OCI-LY7 (cell line): ENCODE results near the gene LSG1. TPM values are rescaled to one million over a fixed set of nuclear protein-coding genes. Genes with fewer than 3 reads are reported as not detected.

Experiments
- BruUV-seq: library from RNA; stranded (reverse); fragments of 400-500 nt; replicated peaks from 2 replicates; lab custom pipeline; 2021; lab: Mats Ljungman, UMichigan
- CTCF ChIA-PET: fragments of 300-600 bp; sonication (Branson Sonifier 250); formaldehyde crosslinking; loops from one replicate; lab custom pipeline; 2022; ENCODE audit warnings: antibody characterized with exemption; ENCODE audit not compliant: unreplicated experiment; lab: Charles Lee
- POLR2A ChIA-PET: fragments of 300-600 bp; sonication (Branson Sonifier 250); formaldehyde crosslinking; loops from one replicate; lab custom pipeline; 2022; ENCODE audit warnings: antibody characterized with exemption; lab: Charles Lee
- DNase-seq: peaks from one replicate; pipeline ENCODE4 v3.0.0-alpha.2; 2015; ENCODE audit warnings: low spot score
- H2AFZ ChIP-seq: fragments of 200-600 bp; sonication (generic), shearing (Covaris generic); 2 replicates; pipeline ENCODE4 v1.6.1; 2014; ENCODE audit warnings: mild to moderate bottlenecking, antibody characterized with exemption, low read length, moderate library complexity
- H3K27ac ChIP-seq: fragments of 200-600 bp; sonication (generic); 2 replicates; pipeline ENCODE4 v1.5.1; 2014; ENCODE audit warnings: mixed run types, low read depth, mild to moderate bottlenecking, moderate library complexity, low read length, inconsistent platforms; ENCODE audit not compliant: poor library complexity, severe bottlenecking
- H3K36me3 ChIP-seq: fragments of 200-600 bp; sonication (generic); 2 replicates; pipeline ENCODE4 v1.6.1; 2014; ENCODE audit warnings: mild to moderate bottlenecking, antibody characterized with exemption, low read length, moderate library complexity, mixed read lengths; ENCODE audit not compliant: insufficient read depth
- H3K4me1 ChIP-seq: fragments of 200-600 bp; sonication (generic); 2 replicates; pipeline ENCODE4 v1.5.1; 2014; ENCODE audit warnings: mild to moderate bottlenecking, low read length; ENCODE audit not compliant: insufficient read depth, poor library complexity, severe bottlenecking
- H3K4me2 ChIP-seq: fragments of 200-600 bp; sonication (generic); 2 replicates; pipeline ENCODE4 v1.6.1; 2014; ENCODE audit warnings: mild to moderate bottlenecking, low read length
- H3K4me3 ChIP-seq: fragments of 200-600 bp; sonication (generic); 2 replicates; pipeline ENCODE4 v1.5.1; 2014; ENCODE audit warnings: mild to moderate bottlenecking, low read depth, low read length; ENCODE audit not compliant: poor library complexity, severe bottlenecking
- H3K79me2 ChIP-seq: fragments of 200-600 bp; sonication (generic); 2 replicates; pipeline ENCODE4 v1.6.1; 2016; ENCODE audit warnings: low read depth, mild to moderate bottlenecking, low read length, moderate library complexity, mixed read lengths; ENCODE audit not compliant: insufficient read depth
- H3K9me2 ChIP-seq: fragments of 200-600 bp; sonication (generic); 2 replicates; pipeline ENCODE4 v1.6.1; 2016; ENCODE audit warnings: mild to moderate bottlenecking, low read length, mixed read lengths; ENCODE audit not compliant: insufficient read depth
- H3K9me3 ChIP-seq: fragments of 200-600 bp; sonication (generic); 2 replicates; pipeline ENCODE4 v1.6.1; 2014; ENCODE audit warnings: mild to moderate bottlenecking, mixed run types, low read length, mixed read lengths
- H4K20me1 ChIP-seq: fragments of 200-600 bp; sonication (generic); 2 replicates; pipeline ENCODE4 v1.6.1; 2014; ENCODE audit warnings: mild to moderate bottlenecking, antibody characterized with exemption, low read length, moderate library complexity, mixed read lengths; ENCODE audit not compliant: insufficient read depth
- EZH2phosphoT487 ChIP-seq: fragments of 200-600 bp; sonication (generic); IDR thresholded peaks from 2 replicates; pipeline ENCODE4 v1.6.1; 2018; ENCODE audit warnings: low read depth, borderline replicate concordance, mild to moderate bottlenecking, mixed run types, antibody characterized with exemption, low read length, moderate library complexity, mixed read lengths
- intact Hi-C: fragments of 100-400 bp; cut with micrococcal nuclease; formaldehyde crosslinking; loops from one replicate; pipeline ENCODE4 v1.10.0; 2022; ENCODE audit not compliant: unreplicated experiment
- total RNA-seq, 2 experiments: library from RNA; depleted of rRNA in 1 of 2; stranded (reverse); fragments of >200 nt in 1 of 2; shearing (Covaris generic) in 1 of 2; gene quantifications; 2 replicates each; pipeline ENCODE4 v1.2.3, GENCODE V29; 2014 to 2022
- TF ChIP-seq, protein P1 (sequence below): fragments of 200-600 bp; sonication (generic); conservative IDR thresholded peaks from 2 replicates; pipeline ENCODE4 v1.5.1; 2014; ENCODE audit warnings: mild to moderate bottlenecking, antibody characterized with exemption, low read length, moderate library complexity, mixed read lengths

Gene LSG1
- total RNA-seq, 2 experiments from 2014 or later: 44.4 to 52.9 TPM

DNA sequence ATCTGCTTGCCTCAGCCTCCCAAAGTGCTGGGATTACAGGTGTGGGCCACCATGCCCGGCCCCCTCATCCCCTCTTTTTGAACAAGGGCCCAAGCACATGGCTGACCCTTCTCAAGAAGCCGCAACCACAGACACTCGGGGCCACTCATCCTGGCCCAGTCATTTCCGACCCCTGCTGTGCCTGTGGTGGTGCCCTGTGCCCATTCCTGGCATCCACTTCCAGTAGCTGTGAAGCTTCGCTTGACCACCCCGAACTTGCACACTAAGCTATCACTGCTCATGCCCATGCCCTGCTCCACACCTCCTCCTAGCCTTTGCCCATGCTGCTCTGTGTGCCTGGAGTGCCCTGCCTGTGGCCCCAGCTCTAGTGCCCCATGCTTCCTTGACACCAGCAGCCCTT lies 47.0 kb downstream of the LSG1 start:
- Histone ChIP-seq H2AFZ (no peak overlapping the region), H3K27ac (no peak overlapping the region), H4K20me1 (no peaks in the 10 kb centered on the region), H3K9me3 (no peaks in the 10 kb centered on the region), H3K4me3 (no peak overlapping the region), H3K4me1 (no peaks in the 10 kb centered on the region), H3K79me2 (no peaks in the 10 kb centered on the region), H3K36me3 (no peaks in the 10 kb centered on the region), H3K4me2 (no peak overlapping the region), H3K9me2 (no peaks in the 10 kb centered on the region)
- intact Hi-C loops: no loop called here
- ChIA-PET POLR2A (interaction anchor here (0.5 kb wide), 1 partner anchor 424 kb away, joined by 5 read pairs; no protein-coding TSS in a partner anchor), CTCF (no interaction called here)
- DNase-seq: no peak
- no peak for TF ChIP-seq EZH2phosphoT487
- TF ChIP-seq, protein P1, sequence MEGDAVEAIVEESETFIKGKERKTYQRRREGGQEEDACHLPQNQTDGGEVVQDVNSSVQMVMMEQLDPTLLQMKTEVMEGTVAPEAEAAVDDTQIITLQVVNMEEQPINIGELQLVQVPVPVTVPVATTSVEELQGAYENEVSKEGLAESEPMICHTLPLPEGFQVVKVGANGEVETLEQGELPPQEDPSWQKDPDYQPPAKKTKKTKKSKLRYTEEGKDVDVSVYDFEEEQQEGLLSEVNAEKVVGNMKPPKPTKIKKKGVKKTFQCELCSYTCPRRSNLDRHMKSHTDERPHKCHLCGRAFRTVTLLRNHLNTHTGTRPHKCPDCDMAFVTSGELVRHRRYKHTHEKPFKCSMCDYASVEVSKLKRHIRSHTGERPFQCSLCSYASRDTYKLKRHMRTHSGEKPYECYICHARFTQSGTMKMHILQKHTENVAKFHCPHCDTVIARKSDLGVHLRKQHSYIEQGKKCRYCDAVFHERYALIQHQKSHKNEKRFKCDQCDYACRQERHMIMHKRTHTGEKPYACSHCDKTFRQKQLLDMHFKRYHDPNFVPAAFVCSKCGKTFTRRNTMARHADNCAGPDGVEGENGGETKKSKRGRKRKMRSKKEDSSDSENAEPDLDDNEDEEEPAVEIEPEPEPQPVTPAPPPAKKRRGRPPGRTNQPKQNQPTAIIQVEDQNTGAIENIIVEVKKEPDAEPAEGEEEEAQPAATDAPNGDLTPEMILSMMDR: no peak
- BruUV-seq: no TSS peak

DNA sequence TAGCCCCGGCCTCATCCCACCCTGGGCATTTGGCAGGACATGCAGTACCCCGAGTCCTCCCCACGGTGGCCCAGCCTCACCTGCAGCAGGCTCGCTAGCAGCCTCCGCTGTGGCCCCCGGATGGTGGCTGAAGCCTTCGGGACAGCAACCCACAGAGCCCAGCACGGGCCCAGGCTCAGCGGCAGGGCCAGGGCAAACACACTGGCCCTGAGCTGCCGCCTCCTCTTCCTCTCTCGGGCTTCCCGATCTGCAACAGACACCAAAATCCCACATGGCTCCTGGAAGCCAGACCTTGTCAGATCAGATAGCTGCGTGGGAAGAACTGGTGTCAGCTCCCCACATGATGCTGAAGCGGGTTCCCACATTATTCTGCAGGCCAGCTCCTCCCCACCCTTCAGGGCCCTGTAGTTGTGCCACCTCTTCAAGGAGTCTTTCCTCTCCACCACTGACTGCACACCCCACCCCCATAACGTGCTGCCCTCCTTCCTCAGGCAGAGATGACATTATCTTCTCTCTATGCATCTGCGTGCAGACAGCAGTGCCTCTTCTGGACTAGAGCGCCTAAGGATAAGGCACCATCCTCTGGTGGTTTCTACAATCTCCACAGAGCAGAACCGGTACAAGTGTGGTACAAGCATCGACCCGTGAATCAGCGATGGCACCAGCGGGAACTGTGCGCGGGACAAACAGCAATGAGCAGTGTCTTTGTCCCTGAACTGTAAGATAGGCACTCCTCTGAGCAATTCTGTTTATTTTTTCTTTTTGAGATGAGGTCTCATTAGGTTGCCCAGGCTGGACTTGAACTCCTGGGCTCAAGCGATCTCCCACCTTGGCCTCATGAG lies 48.3 kb downstream of the LSG1 start:
- Histone ChIP-seq H3K36me3 (no peaks in the 10 kb centered on the region), H3K9me3 (no peaks in the 10 kb centered on the region), H3K4me3 (no peak overlapping the region), H3K4me1 (no peaks in the 10 kb centered on the region), H3K4me2 (no peak overlapping the region), H2AFZ (no peak overlapping the region), H3K79me2 (no peaks in the 10 kb centered on the region), H3K9me2 (no peaks in the 10 kb centered on the region), H4K20me1 (no peaks in the 10 kb centered on the region), H3K27ac (no peak overlapping the region)
- POLR2A ChIA-PET: no interaction called here
- TF ChIP-seq, protein P1: no peak
- no peak for TF ChIP-seq EZH2phosphoT487
- no peak for DNase-seq
- intact Hi-C loops: no loop called here
- CTCF ChIA-PET: no interaction called here
- no TSS peak for BruUV-seq
